GM19467 (cell line): Measurements from ENCODE around the gene VANGL2.

Source experiments
- ATAC-seq: cut with Tn5 transposase; IDR thresholded peaks from one replicate; pipeline ENCODE4 v1.9.1; 2021; ENCODE audit warnings: mild to moderate bottlenecking, moderate library complexity; ENCODE audit not compliant: unreplicated experiment

Gene VANGL2

GRCh38 chr1:160404094-160404493 lies 3.7 kb downstream of the VANGL2 start:
- no peak for ATAC-seq

DNA sequence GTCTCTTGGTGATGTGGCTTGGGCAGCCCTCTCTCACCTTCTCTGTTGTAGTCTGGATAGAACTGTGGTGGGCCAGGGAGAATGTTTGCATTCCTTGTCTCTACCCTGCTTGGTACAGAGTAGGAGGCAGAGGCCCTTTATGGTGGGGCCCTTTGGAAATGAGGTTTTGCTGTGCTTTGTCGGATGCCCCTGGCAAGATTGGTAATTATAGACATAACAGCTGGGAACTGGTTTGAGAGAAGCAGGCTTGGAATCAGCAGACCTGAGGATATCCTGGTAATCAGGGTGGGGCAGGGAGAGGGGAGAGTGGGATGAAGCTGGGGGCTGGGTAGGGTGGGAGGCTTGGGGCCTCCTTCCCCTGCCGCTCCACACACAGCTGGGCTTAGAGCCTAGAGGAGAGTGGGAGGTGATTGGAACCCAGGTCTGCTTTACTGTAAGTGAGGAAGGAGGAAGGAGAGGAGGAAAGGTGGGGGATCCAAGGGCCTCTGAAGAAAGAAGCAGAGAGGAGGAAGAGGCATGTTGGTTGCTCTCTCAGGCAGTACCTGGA lies 5.0 kb downstream of the VANGL2 start:
- ATAC-seq, result no peak

- ATAC-seq, result no peak
Measured at GRCh38 chr1:160406131-160406968, 6.0 kb downstream of the VANGL2 start.

DNA sequence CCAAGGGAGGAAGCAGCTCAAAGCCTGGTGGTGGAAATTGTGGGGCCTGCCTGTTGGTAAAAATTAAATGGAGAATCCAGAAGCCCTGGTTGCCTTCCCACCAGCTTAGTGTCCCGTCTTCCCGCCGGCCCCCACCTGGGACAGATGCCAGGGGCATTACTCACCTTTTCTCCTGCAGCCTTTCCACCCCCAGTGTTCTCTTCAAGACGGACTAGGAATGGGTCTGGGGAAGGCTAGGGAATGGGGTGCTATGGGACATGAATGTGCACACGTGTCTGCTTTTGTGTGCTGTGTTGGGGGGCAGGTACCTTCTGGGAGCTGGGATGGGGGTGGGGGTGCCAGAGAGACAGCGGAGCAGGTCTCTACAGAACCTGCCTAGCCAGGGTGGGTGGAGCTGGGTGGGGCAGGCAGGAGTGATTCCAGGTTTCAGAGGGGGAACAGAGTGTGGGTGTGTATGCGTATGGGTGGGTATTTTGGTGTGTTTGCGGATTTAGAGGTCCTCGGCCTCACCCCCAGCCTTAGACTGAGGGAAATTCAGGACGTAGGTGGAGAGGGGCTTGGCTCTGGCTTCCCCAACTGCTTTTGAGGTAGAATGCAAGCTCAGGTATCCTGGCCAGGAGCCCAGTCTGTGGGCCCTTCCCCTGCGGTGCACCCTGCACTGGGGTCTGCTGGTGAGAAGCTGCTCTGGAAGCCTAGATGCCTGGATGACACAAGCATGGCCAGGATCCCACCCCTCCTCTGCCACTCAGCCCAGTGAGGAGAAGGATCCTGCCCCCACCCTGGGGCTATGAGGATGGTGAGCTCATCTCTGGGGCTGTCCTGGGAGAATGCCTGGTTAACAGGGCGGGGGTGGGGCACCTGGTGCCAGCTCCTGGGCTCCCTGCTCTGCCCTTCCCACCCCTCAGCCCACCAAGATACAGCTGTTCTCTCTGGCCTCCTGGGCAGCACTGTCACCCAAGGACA lies 7.8 kb downstream of the VANGL2 start:
- ATAC-seq, result no peak

DNA sequence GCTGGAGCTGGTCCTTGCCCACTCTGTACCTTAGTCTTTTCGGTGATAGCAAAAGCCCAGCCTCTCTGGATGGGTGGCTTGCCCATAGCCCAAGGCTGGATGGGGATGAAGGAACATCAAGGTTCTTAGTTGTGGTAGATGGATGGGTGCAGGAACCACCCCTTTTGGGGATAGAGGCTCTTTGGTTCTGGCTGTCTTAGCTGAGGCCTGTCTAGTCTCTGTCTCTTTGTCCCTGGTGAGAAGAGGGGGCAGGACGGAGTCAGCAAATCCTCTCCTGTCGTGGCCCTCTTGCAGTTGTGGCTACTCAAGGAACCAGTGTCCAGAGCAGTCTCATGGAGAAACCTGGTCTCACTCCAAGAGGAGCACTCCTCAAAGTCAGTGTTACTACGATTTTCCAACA lies 8.5 kb downstream of the VANGL2 start:
- no peak for ATAC-seq

DNA sequence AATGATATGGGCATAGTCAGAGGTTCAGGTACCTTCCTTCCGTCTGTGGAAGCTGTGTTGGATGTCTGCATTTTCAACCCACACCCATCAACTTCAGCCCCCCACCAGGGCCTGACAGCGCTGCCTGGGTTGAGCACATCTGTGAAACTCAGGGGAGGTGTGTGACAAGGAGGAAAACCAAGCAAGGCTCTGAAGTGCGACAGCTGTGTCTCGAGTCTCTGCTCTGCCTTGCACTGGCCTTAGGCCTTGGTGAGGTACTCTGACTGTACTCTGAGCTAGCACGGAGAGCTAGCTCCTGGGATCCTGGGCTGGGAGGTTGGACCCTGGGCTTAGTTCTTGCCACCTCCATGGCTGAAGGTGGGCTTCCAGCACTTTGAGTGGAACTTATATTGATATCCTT lies 9.1 kb downstream of the VANGL2 start:
- no peak for ATAC-seq

DNA sequence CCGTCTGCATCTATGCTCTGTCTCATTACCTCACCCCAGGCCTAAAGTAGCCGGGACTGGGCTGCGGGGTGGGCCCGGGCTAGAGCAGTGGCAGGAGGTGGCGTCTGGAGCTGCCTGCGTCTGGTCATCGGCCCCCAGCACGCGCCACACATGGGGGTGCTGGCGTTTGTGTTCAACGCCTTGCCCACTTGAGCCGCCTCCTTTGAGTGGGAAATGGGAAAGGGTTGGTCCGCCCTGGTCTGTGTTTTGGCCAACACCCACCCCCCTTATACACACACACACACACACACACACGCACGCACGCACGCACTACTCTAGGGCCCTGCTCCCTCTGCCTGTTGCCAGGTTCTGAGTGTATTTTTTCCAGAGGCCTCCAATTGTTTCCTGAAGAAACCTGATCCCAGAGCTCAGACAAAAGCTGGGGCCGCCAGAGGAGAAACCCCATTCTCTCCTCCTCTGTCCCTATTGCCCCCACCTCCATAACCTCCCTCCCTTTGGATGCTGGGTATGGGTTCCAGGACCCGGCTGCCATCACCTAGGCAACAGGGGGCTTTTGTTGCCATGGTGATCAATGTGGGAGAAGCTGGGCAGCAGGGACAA lies 10.1 kb downstream of the VANGL2 start:
- no peak for ATAC-seq

GRCh38 chr1:160411271-160412027 lies 11.1 kb downstream of the VANGL2 start:
- no peak for ATAC-seq

- ATAC-seq, result no peak
Measured at GRCh38 chr1:160412028-160412362, 11.6 kb downstream of the VANGL2 start.

- ATAC-seq, result no peak
Measured at GRCh38 chr1:160413716-160414115, 13.4 kb downstream of the VANGL2 start.

DNA sequence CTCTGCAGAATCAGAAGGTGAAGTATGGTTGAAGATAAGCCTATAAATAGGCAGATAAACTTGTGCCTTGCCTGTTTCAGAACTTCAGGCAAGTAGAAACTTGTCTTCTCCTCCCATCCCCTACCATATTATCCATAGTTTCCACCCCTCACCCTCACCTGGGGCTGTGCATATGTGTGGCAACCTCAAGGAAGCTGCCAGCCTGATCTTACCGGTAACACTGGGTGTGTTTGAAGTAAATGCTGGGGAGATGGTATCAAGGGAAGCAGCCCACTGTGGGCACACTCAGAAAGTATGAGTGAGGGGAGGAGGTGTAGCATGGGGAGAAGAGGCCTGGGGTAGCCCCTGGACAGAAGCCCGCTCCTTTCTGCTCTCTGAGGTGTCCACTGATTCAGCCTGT lies 14.5 kb downstream of the VANGL2 start:
- no peak for ATAC-seq

- ATAC-seq, result no peak
Measured at GRCh38 chr1:160415696-160416290, 15.4 kb downstream of the VANGL2 start.

DNA sequence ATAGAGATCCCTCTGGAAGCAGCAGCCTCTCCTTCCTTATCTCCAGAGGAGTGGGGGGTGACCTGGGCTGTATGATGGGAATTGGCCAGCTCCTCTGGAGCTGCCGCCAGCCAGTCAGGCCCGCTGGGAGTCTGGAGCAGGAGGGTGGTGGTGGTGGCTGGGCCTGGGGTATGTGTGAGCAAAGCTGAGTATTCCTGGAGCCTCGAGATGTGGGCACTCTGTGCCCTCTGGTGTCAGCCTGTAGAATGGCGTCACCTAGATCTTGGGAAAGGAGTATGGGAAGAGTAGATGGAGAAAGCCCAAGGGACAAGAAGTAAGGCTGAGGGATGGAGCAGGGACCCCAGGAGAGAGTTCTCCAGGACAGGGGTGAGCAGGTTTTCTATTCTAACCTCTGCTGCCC lies 16.0 kb downstream of the VANGL2 start:
- no peak for ATAC-seq

DNA sequence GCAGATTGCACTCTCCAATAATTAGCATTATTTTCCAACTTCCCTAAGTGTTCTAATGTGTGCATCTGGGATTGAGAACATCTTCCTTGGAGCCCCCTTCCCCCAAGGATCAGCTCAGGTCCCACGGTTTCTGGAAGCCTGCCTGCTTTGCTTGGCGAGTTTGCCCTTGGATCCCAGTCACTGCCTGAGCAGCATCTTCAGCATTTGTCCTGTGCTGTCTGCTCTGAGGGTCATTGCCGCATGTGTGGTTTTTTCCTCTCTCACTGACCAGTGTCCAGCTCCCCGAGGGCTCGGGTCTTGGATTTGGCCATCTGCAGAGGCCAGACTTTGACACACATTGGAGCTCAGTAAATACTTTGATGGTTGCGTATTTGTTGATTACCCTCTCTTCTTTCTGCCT lies 18.1 kb downstream of the VANGL2 start:
- ATAC-seq, result no peak

DNA sequence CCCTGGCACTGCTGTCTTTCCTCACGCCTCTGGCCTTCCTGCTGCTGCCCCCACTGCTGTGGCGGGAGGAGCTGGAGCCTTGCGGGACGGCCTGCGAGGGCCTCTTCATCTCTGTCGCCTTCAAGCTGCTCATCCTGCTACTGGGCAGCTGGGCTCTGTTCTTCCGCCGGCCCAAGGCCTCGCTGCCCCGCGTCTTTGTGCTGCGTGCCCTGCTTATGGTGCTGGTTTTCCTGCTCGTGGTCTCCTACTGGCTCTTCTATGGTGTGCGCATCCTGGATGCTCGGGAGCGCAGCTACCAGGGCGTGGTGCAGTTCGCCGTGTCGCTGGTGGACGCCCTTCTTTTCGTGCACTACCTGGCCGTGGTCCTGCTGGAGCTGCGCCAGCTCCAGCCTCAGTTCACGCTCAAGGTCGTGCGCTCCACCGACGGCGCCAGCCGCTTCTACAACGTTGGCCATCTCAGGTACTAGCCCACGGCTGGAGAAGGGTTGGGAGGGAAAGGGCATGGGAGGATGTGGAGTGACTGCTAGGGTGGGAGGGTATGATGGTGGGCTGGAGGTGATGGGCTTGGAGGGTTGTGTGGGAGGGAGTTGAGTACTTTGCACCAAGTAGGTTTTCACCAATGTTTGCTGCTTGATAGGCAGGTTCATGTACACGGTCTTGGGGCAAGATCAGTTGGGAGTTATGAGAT lies 18.9 kb downstream of the VANGL2 start:
- no peak for ATAC-seq

- ATAC-seq, result no peak
Measured at GRCh38 chr1:160419838-160420169, 19.4 kb downstream of the VANGL2 start.

GRCh38 chr1:160420881-160421842 lies 20.8 kb downstream of the VANGL2 start:
- ATAC-seq, result no peak

DNA sequence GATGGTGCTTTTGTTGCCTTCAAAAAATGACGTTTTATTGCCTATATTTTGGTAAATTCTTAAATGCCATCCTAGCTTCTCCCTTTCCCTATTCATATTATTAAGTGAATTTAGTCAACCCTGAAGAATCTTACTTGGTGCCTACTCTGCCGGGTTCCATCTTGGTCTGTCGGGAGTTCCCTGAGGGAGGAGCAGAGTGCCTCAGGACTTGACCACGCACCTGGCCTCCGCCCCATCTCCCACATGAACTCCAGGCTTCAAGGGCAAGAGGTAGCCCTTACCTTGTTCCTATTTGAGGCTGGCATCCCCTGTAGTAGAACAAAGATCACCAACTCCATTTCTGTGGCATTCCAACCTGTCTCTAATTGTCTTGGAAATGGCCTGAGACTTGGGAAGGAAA lies 21.5 kb downstream of the VANGL2 start:
- no peak for ATAC-seq

- ATAC-seq, result no peak
Measured at GRCh38 chr1:160423966-160424365, 23.6 kb downstream of the VANGL2 start.
